Upper lobe of left lung (tissue), 6 donors: Measurements from ENCODE around the gene AZI2. TPM values are rescaled to one million over a fixed set of nuclear protein-coding genes. Genes with fewer than 3 reads are reported as not detected.

Experiments used
- ATAC-seq, 2 donors: fragments of 200-7000 bp; cut with Tn5 transposase; one replicate each; pipeline ENCODE4 v1.9.1; 2022; ENCODE audit warnings: mild to moderate bottlenecking in 2 of 2, moderate library complexity in 2 of 2; ENCODE audit not compliant: low FRiP score in 2 of 2
- DNase-seq, 2 donors: peaks; one replicate each; pipeline ENCODE4 v3.0.0-alpha.2; 2019 to 2020
- H3K27ac ChIP-seq, 4 donors: fragments of 200-600 bp; sonication (generic); one replicate each; pipeline ENCODE4 v1.5.1; 2016 to 2019
- H3K27me3 ChIP-seq, 4 donors: fragments of 200-600 bp; sonication (generic); one replicate each; pipeline ENCODE4 v1.5.1; 2017 to 2019
- H3K36me3 ChIP-seq, 4 donors: fragments of 200-600 bp; sonication (generic); one replicate each; pipeline ENCODE4 v1.5.1; 2016 to 2019
- H3K4me1 ChIP-seq, 4 donors: fragments of 200-600 bp; sonication (generic); one replicate each; pipeline ENCODE4 v1.5.1; 2018 to 2019
- H3K4me3 ChIP-seq, 4 donors: fragments of 200-600 bp; sonication (generic); one replicate each; pipeline ENCODE4 v1.5.1; 2017 to 2019; ENCODE audit warnings: mild to moderate bottlenecking in 2 of 4, moderate library complexity in 1 of 4
- H3K9me3 ChIP-seq, 4 donors: fragments of 200-600 bp; sonication (generic); one replicate each; pipeline ENCODE4 v1.5.1; 2018 to 2019
- EP300 ChIP-seq, 4 donors: sonication (generic); formaldehyde crosslinking; IDR thresholded peaks; one replicate each; pipeline ENCODE4 v1.5.1; 2017; ENCODE audit warnings: antibody characterized with exemption in 4 of 4, control low read depth in 2 of 4
- POLR2A ChIP-seq, 4 donors: fragments of 450-650 bp; IDR thresholded peaks; one replicate each; pipeline ENCODE4 v1.5.1; 2016 to 2017; ENCODE audit warnings: antibody characterized with exemption in 4 of 4, mild to moderate bottlenecking in 2 of 4
- POLR2AphosphoS5 ChIP-seq, 2 donors: sonication (generic); formaldehyde crosslinking; IDR thresholded peaks; one replicate each; pipeline ENCODE4 v1.5.1; 2017; ENCODE audit warnings: antibody characterized with exemption in 2 of 2
- WGBS, 2 donors: methylation state at CpG; one replicate each; pipeline ENCODE4 v1.1.5; 2017 to 2018; 5-methylcytosine and 5-hydroxymethylcytosine counted together
- total RNA-seq, 6 donors: library from RNA; depleted of rRNA in 4 of 6; stranded (reverse); fragments of >200 nt in 4 of 6; gene quantifications; one replicate each; pipeline versions ENCODE4 v1.1.0 to v1.2.1, GENCODE V29; 2016 to 2021
- TF ChIP-seq, protein P1 (sequence below), 6 experiments: fragments of 450-650 bp in 4 of 6; fragments of 200-600 bp in 2 of 6; sonication (generic) in 2 of 6; IDR thresholded peaks; one replicate each; pipeline ENCODE4 v1.5.1; 2016 to 2019; ENCODE audit warnings: antibody characterized with exemption in 6 of 6
- donor health status: DM: no; HTN: no; CAD: no; lungs with moderate emphysema.
- donor health status: DM: no; HTN: yes; CAD: no; lungs with severe emphysema.

The AZI2 gene
- total RNA-seq, 6 donors from 2014 or later: 48.2 to 101 (median 70.7) TPM

DNA sequence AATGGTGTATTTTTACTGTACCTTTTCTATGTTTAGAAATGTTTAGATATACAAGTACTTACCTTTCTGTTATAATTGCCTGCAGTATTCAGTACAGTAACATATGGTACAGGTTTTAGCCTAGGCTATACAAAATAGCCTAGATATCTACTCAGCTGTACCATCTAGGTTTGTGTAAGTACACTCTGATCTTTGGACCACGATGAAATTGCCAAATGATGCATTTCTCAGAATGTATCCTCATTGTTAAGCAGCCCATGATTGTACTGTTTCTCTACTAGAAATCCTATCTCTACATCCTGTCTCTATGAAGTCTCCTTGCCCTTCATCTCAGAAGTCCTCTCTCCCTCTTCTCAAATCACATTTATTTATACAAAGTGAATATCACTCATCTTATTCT is 32.9 kb downstream of the AZI2 start:
- H3K4me1 ChIP-seq: no peaks in the 10 kb centered on the region
- no peak for ATAC-seq
- DNase-seq: no peak

DNA sequence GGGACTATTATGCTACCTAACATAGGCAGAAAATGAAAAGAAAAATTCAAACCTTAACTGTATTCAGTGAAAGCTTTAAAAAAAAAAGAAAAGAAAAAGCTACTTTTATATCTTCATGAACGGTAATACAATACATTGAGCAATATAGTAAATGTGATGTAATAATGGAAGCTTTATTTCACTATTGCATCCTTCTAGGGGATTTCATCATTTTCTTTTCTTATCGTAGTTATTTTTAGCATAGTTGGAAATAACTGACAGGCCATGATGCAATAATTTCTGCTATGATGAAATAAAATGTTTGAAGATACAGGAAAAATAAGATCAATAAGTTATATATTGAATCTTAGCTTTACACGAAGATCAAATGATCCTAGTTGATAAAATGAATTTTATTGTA is 40.4 kb downstream of the AZI2 start:
- Histone ChIP-seq H3K27ac (no peak overlapping the region), H3K4me1 (no peaks in the 10 kb centered on the region), H3K36me3 (no peaks in the 10 kb centered on the region), H3K9me3 (no peaks in the 10 kb centered on the region), H3K27me3 (no peaks in the 10 kb centered on the region), H3K4me3 (no peak overlapping the region)
- 63 to 72% methylated on average over 3 of the region's 3 CpGs for WGBS, 2 donors
- ATAC-seq (no peak), DNase-seq (no peak)
- TF ChIP-seq POLR2AphosphoS5 (IDR thresholded peaks at IDR 0.05): no peak
- TF ChIP-seq, protein P1, sequence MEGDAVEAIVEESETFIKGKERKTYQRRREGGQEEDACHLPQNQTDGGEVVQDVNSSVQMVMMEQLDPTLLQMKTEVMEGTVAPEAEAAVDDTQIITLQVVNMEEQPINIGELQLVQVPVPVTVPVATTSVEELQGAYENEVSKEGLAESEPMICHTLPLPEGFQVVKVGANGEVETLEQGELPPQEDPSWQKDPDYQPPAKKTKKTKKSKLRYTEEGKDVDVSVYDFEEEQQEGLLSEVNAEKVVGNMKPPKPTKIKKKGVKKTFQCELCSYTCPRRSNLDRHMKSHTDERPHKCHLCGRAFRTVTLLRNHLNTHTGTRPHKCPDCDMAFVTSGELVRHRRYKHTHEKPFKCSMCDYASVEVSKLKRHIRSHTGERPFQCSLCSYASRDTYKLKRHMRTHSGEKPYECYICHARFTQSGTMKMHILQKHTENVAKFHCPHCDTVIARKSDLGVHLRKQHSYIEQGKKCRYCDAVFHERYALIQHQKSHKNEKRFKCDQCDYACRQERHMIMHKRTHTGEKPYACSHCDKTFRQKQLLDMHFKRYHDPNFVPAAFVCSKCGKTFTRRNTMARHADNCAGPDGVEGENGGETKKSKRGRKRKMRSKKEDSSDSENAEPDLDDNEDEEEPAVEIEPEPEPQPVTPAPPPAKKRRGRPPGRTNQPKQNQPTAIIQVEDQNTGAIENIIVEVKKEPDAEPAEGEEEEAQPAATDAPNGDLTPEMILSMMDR (IDR thresholded peaks at IDR 0.05): no peak
- no peak for TF ChIP-seq EP300 (IDR thresholded peaks at IDR 0.05)
- no peak for TF ChIP-seq POLR2A (IDR thresholded peaks at IDR 0.05)

More for the DNA sequence above, 32.9 kb downstream of the AZI2 start:
- Histone ChIP-seq H3K27ac (no peak overlapping the region), H3K4me3 (no peak overlapping the region), H3K27me3 (no peaks in the 10 kb centered on the region), H3K36me3 (peaks cover 0 to 6% (median 0%) of the 10 kb centered on the region in 4 donors), H3K9me3 (no peaks in the 10 kb centered on the region)
- TF ChIP-seq EP300 (IDR thresholded peaks at IDR 0.05): no peak
- TF ChIP-seq POLR2A (IDR thresholded peaks at IDR 0.05): no peak
- TF ChIP-seq, protein P1 (IDR thresholded peaks at IDR 0.05): no peak
- WGBS, 2 donors: 80 to 95% methylated on average over 1 of the region's 1 CpG

DNA sequence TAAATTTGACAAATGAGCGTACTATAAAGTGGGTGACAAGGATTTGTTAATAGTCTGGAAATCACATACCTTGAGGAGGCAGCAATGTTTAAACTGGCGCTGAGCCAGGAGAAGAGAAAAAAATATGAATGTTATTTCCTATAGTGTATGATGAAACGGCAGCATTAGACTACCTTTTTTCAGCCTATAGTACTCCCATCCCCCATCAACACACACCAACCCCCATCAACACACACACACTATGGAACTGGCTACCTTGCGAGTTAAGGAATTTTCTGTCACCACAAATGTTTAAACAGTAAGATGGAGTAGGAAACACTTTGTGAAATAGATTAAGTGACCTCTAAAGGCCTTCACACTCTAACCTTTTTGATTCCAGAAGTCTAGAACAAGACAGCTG is 46.9 kb downstream of the AZI2 start:
- DNase-seq (no peak), ATAC-seq (peak; percentile 23 to 70)
- H3K9me3 ChIP-seq: no peaks in the 10 kb centered on the region
- H3K4me1 ChIP-seq: no peaks in the 10 kb centered on the region
- no peak overlapping the region for H3K27ac ChIP-seq
- 68 to 72% methylated on average over 4 of the region's 4 CpGs for WGBS, 2 donors
- H3K4me3 ChIP-seq: no peak overlapping the region
- TF ChIP-seq POLR2A (IDR thresholded peaks at IDR 0.05): no peak
- no peak for TF ChIP-seq EP300 (IDR thresholded peaks at IDR 0.05)
- TF ChIP-seq, protein P1 (IDR thresholded peaks at IDR 0.05): no peak
- TF ChIP-seq POLR2AphosphoS5 (IDR thresholded peaks at IDR 0.05): no peak
- H3K27me3 ChIP-seq: no peaks in the 10 kb centered on the region
- no peaks in the 10 kb centered on the region for H3K36me3 ChIP-seq

DNA sequence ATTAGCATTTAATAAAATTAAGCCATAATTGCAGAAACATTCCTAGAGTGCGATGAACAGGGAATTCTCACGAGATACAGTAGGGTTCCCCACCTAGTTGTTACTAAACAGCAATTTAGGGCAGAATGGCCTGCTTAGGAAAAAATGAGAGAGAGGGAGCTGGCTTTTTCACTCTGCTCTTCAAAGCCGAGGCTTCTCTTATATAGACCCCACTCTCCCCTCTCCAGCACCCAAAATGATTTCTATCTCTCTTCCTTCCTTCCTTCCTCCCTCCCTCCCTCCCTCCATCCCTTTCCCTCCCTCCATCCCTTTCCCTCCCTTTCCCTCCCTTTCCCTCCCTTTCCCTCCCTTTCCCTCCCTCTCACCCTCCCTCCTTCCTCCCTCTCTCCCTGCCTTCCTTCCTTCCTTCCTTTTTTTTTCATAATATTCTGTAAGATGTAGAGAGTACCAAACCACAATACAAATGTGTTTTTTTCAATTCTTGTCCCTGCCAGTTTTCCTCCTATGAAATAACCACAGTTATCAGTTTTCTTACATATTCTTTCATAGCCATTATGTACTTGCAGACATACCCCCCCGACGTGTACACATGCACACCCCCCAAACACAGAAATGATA is 48.2 kb downstream of the AZI2 start:
- WGBS, 2 donors: 84 to 88% methylated on average over 5 of the region's 5 CpGs
- no peaks in the 10 kb centered on the region for H3K4me1 ChIP-seq
- DNase-seq (no peak), ATAC-seq (no peak)
- H3K9me3 ChIP-seq: no peaks in the 10 kb centered on the region
- H3K4me3 ChIP-seq: no peak overlapping the region
- no peaks in the 10 kb centered on the region for H3K36me3 ChIP-seq
- H3K27ac ChIP-seq: no peak overlapping the region
- no peaks in the 10 kb centered on the region for H3K27me3 ChIP-seq
- TF ChIP-seq, protein P1 (IDR thresholded peaks at IDR 0.05): no peak
- TF ChIP-seq POLR2A (IDR thresholded peaks at IDR 0.05) (no peak), POLR2AphosphoS5 (IDR thresholded peaks at IDR 0.05) (no peak), EP300 (IDR thresholded peaks at IDR 0.05) (no peak)

DNA sequence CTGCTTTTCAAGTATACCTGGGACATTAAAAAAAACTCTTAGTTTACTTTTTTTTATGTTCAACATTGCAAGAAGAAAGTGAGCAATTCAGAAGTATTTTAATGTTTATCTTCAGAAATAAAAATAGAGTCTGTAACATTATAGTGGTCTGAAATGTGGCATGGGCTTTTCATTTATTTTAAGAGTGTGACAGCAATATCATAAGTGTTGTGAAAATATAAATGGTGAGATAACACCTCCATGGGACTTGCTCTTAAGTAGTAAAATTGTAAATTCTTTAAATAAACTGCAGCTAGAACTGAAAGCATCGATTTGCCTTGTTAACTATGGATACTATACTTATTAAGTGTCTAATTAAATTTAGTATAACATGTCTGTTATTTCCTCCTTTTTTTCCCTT is 48.9 kb downstream of the AZI2 start:
- TF ChIP-seq POLR2AphosphoS5 (IDR thresholded peaks at IDR 0.05) (no peak), POLR2A (IDR thresholded peaks at IDR 0.05) (no peak), EP300 (IDR thresholded peaks at IDR 0.05) (no peak)
- TF ChIP-seq, protein P1 (IDR thresholded peaks at IDR 0.05): no peak
- H3K27ac ChIP-seq: no peak overlapping the region
- H3K4me1 ChIP-seq: no peaks in the 10 kb centered on the region
- no peaks in the 10 kb centered on the region for H3K36me3 ChIP-seq
- 88 to 90% methylated on average over 1 of the region's 1 CpG for WGBS, 2 donors
- ATAC-seq (no peak), DNase-seq (no peak)
- no peak overlapping the region for H3K4me3 ChIP-seq
- H3K27me3 ChIP-seq: no peaks in the 10 kb centered on the region
- H3K9me3 ChIP-seq: no peaks in the 10 kb centered on the region
